GM21381 (cell line): Measurements from ENCODE around the gene MTHFSD.

ENCODE experiments used
- ATAC-seq: cut with Tn5 transposase; IDR thresholded peaks from one replicate; pipeline ENCODE4 v1.9.1; 2021; ENCODE audit warnings: mild to moderate bottlenecking, moderate library complexity; ENCODE audit not compliant: unreplicated experiment

Gene MTHFSD

DNA sequence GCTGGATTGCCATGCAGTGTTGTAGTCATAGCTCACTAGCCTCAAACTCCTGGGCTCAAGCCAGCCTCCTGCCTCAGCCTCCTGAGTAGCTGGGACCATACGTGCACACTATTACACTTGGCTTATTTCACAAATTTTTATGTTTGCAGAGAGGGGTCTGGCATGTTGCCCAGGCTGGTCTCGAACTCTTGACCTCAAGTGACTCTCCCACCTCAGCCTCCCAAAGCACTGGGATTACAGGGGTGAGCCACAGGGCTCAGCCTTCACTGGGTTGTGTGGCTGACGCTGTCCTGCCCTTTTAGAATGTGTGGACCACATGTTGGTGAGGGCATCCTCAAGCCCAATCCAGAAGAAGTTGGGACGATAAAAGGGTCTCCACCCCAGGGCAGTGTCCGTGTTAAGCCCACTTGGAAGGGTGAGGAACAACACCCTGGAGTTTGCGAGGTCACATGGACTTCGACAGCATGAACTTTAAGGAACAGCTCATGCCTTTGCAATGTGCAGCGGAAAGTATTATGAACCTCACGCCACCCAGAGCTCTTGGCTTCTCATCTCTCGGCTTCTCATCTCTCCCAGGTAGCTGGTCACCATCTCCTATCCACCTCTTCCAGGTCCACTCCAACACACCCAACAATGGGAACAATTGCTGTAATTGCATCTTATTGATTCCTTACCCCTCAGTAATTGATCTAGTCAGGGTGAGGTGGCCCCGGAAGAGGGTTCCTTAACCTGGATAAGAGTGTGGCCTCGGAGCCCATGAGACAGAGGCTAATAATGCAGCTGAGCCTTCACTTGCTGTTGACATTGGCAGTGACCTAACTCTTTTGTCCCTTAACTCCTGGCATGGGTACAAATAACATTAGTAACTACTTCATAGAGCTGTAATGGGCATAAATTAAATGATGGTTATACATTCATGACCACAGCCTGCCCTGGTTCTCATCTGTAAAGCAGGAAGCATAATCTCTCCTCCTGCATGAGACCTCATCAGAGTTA, 30.0 kb upstream of the MTHFSD start:
- no peak for ATAC-seq

DNA sequence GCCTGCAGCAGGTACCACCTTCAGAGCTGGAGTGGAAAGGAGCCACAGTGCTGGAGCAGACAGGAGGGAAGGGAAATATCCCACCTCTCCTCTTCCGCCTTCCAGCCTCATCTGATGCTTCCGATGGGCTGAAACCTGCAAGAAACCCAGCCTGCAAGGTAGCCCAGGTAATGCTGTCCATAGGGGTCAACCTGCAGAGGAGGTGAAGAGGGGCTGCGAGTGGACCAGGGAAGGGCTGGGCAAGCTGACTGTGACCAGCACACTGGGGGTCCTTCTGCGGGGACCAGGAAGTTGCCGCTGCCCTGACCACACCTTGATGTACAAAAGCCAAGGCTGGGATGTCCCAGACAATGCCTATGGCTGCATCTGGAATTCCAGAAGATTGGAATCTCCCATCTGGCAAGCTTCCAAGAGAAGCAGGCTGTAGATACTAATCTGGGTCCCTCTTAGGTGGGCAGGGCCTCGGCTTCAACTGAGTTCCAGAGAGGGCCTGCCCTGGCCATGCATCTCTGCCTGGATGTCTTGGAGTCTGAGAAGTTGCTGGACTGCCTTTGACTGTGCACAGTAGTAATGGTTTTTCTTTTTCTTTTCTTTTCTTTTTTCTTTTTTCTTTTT, 29.1 kb upstream of the MTHFSD start:
- no peak for ATAC-seq

DNA sequence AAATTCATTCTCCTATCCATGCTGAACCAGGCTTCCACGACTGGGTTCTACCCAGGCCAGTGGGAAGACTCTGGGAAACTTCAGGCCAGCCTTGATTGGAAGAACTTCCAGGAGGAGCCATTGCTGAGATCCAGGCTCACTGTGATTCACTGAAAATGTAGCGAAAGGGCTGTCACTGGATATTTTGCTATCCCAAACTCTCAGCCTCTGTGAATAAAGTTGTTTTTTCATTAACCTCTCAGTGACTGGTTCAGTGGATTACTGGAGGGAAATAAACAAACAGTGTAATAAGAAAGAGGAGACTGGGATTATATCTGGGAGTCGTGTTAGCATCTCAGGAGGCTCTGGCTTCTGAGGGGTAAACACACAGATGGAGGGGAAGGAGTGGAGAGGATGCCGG, 26.4 kb upstream of the MTHFSD start:
- ATAC-seq, result no peak

DNA sequence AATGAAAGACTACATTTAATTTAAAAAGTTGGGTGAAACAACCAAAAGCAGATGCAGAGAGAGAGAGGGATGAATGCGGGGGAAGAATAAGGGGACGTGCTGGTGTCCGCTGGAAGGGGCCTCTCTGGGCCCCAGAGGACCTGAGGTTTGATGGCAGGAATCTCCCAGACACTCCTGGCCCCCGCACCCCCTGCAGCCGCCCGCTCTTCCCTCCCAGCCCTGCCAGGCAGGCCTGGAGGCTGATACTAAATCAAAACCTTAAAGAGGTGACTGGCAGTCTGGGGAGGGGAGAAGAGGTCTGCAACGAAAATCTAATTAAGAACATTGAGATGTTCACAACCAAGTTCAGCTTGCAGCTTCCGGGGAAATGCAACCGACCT, 25.7 kb upstream of the MTHFSD start:
- no peak for ATAC-seq

DNA sequence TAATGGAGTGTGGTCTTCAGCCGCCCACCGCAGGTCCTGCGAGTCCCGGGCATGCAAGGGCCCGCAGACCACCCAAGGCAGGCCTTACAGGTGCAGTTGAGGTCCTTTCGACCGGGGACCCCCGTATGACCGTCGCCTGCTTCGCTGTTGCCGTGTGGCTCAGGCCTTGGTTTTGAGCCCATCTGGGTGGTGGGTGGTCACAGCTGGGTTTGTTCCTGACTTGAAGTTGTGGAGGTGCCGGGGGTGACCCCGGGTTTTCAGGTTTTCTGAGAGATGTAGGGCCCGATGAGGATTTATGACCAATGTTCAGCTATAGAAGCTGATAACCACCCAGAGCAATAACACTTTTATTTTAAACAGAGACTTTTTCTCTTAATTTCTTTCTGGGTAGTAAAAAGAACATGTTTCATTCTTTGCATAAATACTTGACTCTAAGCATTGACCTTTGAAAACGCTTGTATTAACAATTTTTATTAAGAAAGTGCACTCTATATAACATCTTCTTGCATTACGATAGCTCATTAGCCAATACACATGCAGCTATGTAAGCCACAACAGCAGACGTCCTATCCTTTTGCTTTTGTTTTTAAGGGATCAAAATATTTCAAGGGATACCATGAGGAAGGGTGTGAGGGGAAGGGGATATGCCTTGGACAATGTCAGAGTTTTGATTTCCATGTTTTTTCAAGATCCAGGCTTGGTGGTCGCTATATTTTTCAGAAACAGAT, 25.2 kb upstream of the MTHFSD start:
- no peak for ATAC-seq

DNA sequence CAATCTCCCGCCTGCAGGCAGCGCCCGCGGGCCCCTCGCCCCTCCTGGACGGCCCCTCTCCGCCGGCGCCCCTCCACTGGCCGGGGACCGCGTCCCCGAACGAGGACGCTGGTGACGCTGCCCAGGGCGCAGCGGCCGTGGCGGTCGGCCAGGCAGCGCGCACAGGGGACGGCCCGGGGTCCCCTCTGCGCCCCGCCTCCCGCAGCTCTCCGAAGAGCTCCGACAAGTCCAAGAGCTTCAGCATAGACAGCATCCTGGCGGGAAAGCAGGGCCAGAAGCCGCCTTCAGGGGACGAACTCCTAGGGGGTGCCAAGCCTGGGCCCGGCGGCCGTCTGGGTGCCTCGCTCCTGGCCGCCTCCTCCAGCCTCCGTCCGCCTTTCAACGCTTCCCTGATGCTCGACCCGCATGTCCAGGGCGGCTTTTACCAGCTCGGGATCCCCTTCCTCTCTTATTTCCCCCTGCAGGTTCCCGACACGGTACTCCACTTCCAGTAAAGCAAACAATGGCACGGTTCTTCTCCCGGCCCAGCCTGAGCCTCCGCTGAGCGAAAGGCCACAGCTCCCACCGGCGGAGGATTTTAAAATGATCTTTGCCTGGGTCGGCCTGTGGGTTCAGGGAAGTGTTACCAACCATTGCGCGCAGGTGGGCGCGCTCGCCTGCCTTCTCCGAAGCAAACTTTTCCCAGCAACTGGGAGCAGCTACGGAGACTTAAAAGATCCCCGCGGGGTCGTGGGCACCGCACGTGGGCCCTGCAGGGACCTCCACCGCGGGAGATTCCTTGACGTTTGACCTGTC, 24.4 kb upstream of the MTHFSD start:
- ATAC-seq, result no peak

DNA sequence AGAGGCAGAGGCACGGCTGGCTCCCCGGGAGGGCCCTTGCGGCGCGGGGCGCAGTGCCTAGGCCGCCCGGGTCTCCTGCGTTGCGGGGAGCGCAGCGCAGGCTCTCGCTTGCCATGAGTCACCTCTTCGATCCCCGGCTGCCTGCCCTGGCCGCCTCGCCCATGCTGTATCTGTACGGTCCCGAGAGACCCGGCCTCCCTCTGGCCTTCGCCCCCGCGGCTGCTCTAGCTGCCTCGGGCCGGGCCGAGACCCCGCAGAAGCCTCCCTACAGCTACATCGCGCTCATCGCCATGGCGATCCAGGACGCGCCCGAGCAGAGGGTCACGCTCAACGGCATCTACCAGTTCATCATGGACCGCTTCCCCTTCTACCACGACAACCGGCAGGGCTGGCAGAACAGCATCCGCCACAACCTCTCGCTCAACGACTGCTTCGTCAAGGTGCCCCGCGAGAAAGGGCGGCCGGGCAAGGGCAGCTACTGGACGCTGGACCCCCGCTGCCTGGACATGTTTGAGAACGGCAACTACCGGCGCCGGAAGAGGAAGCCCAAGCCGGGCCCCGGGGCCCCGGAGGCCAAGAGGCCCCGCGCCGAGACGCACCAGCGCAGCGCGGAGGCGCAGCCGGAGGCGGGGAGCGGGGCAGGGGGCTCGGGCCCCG, 23.7 kb upstream of the MTHFSD start:
- ATAC-seq, result no peak

DNA sequence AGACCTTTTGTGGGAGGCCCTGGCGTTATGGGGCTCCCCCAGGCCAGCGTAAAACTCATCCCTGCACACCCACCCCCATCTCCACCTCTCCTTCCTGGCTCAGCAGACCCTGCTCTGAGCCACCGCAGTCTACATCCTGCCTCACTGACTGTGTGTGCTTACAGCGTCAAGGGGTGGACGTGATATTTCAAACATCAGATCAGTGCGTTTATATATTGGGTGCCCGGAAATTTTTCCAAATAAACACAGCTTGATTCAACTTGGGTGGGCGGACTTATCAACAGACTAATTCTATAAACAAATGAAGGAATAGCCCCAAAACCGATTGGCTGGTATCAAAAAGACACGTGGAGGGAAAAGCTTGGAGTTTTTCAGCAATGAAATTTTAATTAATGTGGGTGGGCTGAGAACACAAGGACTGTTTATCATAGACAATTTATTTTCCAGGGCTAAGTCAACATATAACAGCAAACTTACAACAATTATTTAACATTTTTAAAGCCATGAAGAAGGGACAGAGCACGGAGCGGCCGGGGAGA, 23.1 kb upstream of the MTHFSD start, which contains the start of gene FOXL1:
Gene FOXL1, plus strand, starts transcription at position 489 of the 539 bp plus-strand sequence. CDS start 175 bp downstream, outside the sequence.
- ATAC-seq, result no peak

DNA sequence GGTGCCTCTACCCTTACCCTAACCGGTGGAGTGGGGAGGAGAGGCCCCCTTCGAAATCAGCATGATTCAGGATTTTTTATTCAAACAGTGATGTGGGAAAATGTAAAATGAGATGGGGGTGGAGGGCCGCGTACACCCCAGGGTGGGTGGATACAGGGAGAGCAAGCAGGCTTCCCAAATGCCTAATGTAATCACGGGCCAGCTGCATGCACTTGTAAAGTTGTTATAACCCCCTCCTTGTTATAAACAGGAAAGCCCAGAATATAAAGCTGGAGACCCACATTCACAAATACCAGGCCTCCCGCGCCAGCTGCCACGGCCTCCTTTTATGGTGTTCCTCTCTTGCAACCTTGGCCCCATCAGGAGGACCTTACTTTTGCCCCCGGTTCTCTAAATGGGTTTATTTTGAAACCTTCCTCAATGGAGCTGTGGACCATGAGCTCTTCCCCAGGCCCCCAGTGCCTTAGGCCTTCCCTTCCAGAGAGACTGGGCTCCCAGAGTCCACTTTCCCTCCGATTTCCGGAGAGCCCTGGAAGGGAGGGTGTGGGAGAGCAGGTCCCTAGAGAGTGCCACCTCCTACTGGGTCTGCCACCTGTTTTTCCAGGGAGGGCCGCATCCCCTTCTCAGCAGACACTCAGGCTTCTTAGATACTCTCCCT, 22.4 kb upstream of the MTHFSD start:
- ATAC-seq, result no peak

DNA sequence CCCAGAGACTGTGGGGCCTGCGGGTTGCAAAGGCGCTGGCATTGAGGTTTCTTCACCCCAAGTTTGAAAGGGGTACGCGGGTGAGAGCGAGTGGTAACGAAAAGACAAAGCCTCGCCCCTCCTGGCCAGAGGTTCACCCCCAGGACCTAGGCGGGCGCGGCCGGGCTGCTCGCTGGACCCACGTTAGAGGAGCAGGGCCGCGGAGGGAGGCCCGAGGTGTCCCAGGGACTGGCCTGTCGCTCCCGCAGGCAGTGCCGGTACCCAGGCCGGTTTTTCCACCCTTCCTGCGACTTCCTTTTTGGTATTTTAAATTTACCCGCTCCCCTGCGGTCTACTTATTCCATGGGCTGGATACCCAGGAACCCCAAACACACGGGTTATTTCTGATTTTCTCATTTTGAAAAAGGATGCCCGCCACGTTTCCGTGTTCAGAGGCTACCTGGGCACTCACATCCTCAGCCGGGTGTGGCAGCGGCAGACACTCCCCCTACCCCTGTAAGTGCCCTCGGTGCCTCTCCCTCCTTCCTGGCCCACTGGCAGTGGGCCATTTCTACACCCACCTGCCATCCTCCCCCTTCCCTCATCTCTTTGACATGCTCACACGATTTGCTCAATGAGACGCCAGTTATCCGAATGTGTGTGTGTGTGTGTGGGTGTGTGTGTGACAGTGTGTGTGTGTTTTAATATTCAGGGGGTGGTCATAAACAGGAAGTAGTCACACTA, 21.7 kb upstream of the MTHFSD start:
- no peak for ATAC-seq

DNA sequence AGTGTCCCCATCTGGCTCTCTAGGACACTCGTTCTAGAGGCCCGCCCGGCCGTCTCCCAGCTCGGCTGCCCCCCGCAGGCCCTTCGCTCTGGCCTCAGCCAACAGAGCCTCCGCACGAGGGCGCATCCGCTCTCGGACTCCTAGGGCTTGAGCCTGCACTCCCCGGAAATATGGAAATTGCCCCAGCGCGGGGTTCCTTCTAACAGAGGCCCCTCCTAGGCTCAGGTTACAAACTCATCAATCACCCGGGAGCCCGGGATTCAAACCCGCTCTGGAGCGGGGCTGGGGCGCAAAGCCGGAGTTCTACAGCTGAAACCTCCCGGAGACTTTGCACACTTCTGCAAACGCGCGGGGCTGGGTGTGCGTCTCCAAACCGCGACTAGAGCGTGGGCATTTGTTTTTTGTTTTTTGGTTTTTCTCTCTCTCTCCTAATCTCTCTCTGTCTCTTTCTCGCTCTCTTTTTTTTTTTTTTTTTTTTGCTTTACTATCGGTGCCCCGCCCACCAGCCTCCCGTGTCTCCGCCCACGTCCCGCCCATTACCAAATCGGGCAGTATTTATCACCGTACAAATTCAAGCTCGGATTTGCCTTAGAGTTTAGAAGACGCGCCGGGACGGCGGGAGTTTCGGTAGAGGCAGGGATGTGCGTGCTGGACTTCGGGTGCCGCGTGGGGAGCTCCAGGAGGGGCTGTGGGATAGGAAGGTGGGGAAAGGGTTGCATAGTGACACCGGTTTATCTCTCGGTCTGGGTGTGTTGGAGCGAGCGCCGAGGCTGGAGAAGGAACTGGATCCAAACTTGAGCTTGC, 20.9 kb upstream of the MTHFSD start:
- no peak for ATAC-seq

DNA sequence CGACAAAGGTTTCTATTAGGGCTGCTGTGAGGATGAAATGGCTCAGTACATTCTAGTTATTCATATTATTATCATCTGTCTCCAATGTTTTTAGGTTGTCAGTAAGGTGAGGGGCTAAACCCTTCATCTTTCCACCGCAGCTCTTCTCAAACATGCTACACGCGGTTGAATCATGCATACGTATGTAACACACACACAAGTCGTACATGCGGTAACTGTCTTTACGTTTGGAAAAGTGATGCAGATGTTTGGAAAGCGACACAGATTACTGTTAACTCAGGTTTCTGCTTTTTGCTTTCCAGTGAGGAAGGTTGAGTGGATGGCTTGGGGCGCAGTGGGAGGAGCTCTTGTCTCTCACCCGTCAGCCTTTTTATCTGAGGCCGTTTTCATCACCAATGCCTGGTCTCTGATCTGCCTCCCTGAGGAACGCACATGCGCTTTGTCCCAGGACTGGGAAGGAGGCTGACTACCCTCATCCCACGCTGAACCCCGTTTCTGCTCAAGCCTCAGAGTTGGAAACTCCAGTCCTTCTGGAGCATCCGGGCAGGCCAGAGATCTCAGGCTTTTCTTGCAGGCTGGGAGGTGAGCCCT, 20.2 kb upstream of the MTHFSD start:
- ATAC-seq, result no peak

DNA sequence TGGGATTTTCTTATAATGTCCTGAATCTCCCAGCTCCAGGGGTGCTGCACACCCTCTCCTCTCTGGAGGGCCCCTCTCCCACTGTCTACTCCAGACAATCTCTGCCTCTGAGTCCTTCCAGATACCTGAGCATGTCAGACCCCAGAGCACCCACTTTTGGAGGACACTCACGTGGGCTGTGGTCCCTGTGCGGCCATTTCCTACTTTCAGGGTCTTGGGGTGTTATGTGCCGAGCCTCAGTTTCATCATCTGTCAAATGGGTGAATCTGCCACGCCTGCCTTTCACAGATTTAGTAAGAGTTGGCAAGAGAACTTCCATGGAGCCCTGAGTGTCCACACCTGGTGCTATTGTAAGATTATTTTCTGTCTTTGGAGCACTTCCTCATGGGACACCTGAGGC, 19.6 kb upstream of the MTHFSD start:
- no peak for ATAC-seq

DNA sequence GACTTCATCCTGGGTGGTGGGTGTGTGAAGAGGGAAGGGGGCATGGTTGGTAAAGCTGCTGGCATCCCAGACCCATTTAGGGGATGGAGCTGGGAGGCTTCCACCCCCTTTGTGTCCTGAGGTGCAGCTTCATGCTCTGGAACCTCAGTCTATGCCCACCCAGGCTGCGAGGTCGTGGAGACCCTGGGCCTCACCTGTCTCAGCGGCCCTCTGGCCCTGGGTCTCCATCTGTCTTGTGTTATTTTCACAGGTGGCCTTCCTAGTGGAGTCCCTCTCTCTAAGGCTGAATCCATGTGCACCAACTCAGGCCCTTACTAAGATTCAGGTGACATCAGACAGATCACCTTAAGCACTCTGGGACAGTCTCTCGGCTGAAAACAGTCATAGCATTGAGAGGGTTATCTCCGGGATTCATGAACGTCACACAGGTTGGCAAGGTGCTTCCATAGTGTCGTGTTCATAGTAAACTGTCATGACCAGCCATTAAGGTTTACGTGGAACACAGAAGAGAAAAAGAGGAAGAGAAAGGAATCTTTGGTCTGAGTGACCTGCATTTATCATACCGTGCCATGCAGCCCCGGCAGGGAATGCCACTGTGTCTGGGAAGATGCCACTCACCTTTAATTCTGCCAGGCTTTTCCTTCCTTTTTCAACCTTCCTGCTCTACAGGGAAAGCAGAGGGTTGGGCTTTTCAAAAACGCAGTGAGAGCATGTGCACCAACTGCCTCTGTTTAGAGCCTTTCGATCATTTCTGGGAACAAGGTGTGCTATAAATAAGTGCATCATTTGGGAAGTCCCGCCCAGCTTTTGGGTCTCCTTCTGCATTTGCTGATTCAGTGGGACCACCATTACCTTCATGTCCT, 18.8 kb upstream of the MTHFSD start:
- no peak for ATAC-seq

DNA sequence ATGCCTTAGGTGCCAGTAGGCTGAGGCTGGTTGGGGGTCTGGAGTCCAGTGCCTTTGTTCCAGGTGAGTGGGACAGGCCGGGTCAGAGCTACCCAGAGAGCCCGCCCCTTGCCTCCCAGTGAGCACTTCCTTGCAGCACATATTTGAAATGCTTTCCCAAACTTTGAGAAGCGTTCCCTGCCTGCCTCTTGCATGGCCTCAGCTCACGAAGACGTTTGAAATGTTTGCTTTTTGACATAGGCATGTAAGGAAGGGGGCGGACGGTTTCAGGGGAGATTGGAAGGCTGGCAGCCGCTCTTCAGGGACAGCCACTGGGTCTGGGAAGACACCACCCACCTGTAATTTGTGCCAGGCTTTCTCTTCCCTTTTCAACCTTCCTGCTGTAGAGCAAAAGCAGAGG, 18.2 kb upstream of the MTHFSD start:
- ATAC-seq, result no peak

DNA sequence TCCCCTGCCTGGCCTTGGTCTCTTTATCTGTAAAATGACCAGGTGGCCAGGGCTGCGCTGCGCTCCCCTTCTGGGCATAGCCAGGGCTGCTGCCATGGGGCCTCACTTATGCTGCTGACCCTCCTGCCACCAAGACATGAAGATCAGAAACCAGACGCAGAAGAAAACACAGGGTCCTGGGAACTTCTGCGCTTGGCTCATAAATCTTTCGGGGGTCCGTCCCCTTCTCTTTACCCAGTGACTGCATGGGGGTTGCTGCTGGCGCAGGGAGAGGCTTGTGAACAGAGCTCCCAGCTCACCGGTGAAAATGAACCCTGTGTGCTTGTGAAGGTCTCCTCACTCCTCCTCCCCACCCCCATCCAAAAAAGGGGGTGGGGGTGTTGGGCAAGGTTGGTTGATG, 17.6 kb upstream of the MTHFSD start:
- ATAC-seq, result no peak
